HG03521 (cell line): Measurements from ENCODE around the gene SASH1.
A peak's percentile ranks its signal among the peaks of the same experiment; 100 is the strongest.

Source experiments
- ATAC-seq: cut with Tn5 transposase; IDR thresholded peaks from one replicate; pipeline ENCODE4 v1.9.1; 2021; ENCODE audit warnings: mild to moderate bottlenecking, moderate library complexity; ENCODE audit not compliant: unreplicated experiment

SASH1 gene

GRCh38 chr6:148538261-148539190 lies 195.9 kb downstream of the SASH1 start:
- ATAC-seq = no peak

GRCh38 chr6:148543540-148543939 lies 200.9 kb downstream of the SASH1 start:
- ATAC-seq = no peak

- ATAC-seq = no peak
Measured at GRCh38 chr6:148544421-148544820, 201.8 kb downstream of the SASH1 start.

GRCh38 chr6:148545901-148546300 lies 203.3 kb downstream of the SASH1 start:
- no peak for ATAC-seq

GRCh38 chr6:148547110-148547509 lies 204.5 kb downstream of the SASH1 start:
- no peak for ATAC-seq

GRCh38 chr6:148548065-148548748 lies 205.6 kb downstream of the SASH1 start:
- no peak for ATAC-seq

GRCh38 chr6:148548749-148549140 lies 206.1 kb downstream of the SASH1 start:
- ATAC-seq = no peak

- no peak for ATAC-seq
Measured at GRCh38 chr6:148550569-148550968, 207.9 kb downstream of the SASH1 start.

- ATAC-seq = no peak
Measured at GRCh38 chr6:148551226-148551625, 208.6 kb downstream of the SASH1 start.

GRCh38 chr6:148556410-148556809 lies 213.8 kb downstream of the SASH1 start:
- ATAC-seq = no peak

- no peak for ATAC-seq
Measured at GRCh38 chr6:148557796-148558321, 215.2 kb downstream of the SASH1 start.

- ATAC-seq = peak; percentile 78
Measured at GRCh38 chr6:148559848-148560433, 217.3 kb downstream of the SASH1 start.

GRCh38 chr6:148561629-148562028 lies 219.0 kb downstream of the SASH1 start:
- ATAC-seq = no peak

- no peak for ATAC-seq
Measured at GRCh38 chr6:148563066-148563465, 220.4 kb downstream of the SASH1 start.

- ATAC-seq = no peak
Measured at GRCh38 chr6:148564494-148565035, 221.9 kb downstream of the SASH1 start.

- ATAC-seq = no peak
Measured at GRCh38 chr6:148565321-148565926, 222.8 kb downstream of the SASH1 start.

GRCh38 chr6:148565930-148566663 lies 223.5 kb downstream of the SASH1 start:
- peak; percentile 37 for ATAC-seq

- ATAC-seq = peak; percentile 52
Measured at GRCh38 chr6:148566664-148567350, 224.2 kb downstream of the SASH1 start.

- ATAC-seq = no peak
Measured at GRCh38 chr6:148570456-148570855, 227.8 kb downstream of the SASH1 start.
